ENCODE data around the gene AMPD3. TPM values are rescaled to one million over a fixed set of nuclear protein-coding genes. Genes with fewer than 3 reads are reported as not detected.

AMPD3 gene
- total and polyA plus RNA-seq, 12 donors, result 0.59 to 8.7 (median 2.4) TPM

GRCh38 chr11:10540546-10540914, 85.5 kb downstream of the AMPD3 start:
- H3K9me3 ChIP-seq, result no peaks in the 10 kb centered on the region
- peaks cover 0 to 24% (median 11%) of the 10 kb centered on the region in 9 donors for H3K4me1 ChIP-seq
- peak overlapping the region; percentile 44 to 92 (median 90) for H3K27ac ChIP-seq
- no peaks in the 10 kb centered on the region for H3K36me3 ChIP-seq
- ATAC-seq (peak; percentile 13 to 72 (median 59)), DNase-seq (no peak)
- WGBS, 2 donors, result 0% methylated on average over 25 of the region's 25 CpGs
- no peak for TF ChIP-seq CTCF (IDR thresholded peaks at IDR 0.05)
- peak overlapping the region; percentile 70 to 95 (median 89) for H3K4me3 ChIP-seq
- H3K27me3 ChIP-seq, result no peaks in the 10 kb centered on the region
- intact Hi-C loops (cut with DNase I), result loop anchor here in 2 of 10 donors (10.0 kb wide), 1 partner anchor 194 kb away; no protein-coding TSS in a partner anchor

GRCh38 chr11:10540915-10541560, 86.0 kb downstream of the AMPD3 start, which contains the start of gene RNF141:
Gene RNF141, minus strand, starts transcription at chr11:10541187. Its CDS starts 7,029 bp downstream, at chr11:10534158.
- Histone ChIP-seq H3K9me3 (no peaks in the 10 kb centered on the region), H3K4me3 (peak within 1 kb of the TSS; percentile 70 to 95 (median 89)), H3K27ac (peak within 1 kb of the TSS; percentile 44 to 92 (median 90)), H3K27me3 (no peaks in the 10 kb centered on the region), H3K4me1 (peaks cover 0 to 22% (median 11%) of the 10 kb centered on the region in 9 donors), H3K36me3 (no peaks in the 10 kb centered on the region)
- peak; percentile 55 to 94 (median 82) for TF ChIP-seq CTCF (IDR thresholded peaks at IDR 0.05)
- peak; percentile 100 for ATAC-seq
- 0% methylated on average over 54 of the region's 54 CpGs for WGBS, 2 donors
- intact Hi-C loops (cut with DNase I), result loop anchor here in 2 of 10 donors (10.0 kb wide), 1 partner anchor 194 kb away; no protein-coding TSS in a partner anchor
- DNase-seq, result peak; percentile 95 to 97

- Histone ChIP-seq H3K9me3 (no peaks in the 10 kb centered on the region), H3K27ac (peak overlapping the region in 6 of 10 donors; percentile 83 to 92 (median 90)), H3K4me3 (peak overlapping the region in 9 of 10 donors; percentile 70 to 95 (median 89)), H3K27me3 (no peaks in the 10 kb centered on the region), H3K4me1 (peaks cover 0 to 21% (median 11%) of the 10 kb centered on the region in 9 donors), H3K36me3 (no peaks in the 10 kb centered on the region)
- WGBS, 2 donors, result 54 to 58% methylated on average over 5 of the region's 5 CpGs
- DNase-seq (no peak), ATAC-seq (no peak)
- no peak for TF ChIP-seq CTCF (IDR thresholded peaks at IDR 0.05)
- intact Hi-C loops (cut with DNase I), result loop anchor here in 2 of 10 donors (10.0 kb wide), 1 partner anchor 193 kb away; no protein-coding TSS in a partner anchor
Measured at GRCh38 chr11:10541561-10541930, 86.5 kb downstream of the AMPD3 start.

GRCh38 chr11:10542776-10543175, 87.7 kb downstream of the AMPD3 start:
- WGBS, 2 donors, result 94 to 96% methylated on average over 3 of the region's 3 CpGs
- no peak overlapping the region for H3K27ac ChIP-seq
- H3K36me3 ChIP-seq, result no peaks in the 10 kb centered on the region
- H3K4me3 ChIP-seq, result no peak overlapping the region
- no peaks in the 10 kb centered on the region for H3K9me3 ChIP-seq
- ATAC-seq (no peak), DNase-seq (no peak)
- no peaks in the 10 kb centered on the region for H3K27me3 ChIP-seq
- intact Hi-C loops (cut with DNase I), result loop anchor here in 2 of 10 donors (10.0 kb wide), 1 partner anchor 192 kb away; no protein-coding TSS in a partner anchor
- TF ChIP-seq CTCF (IDR thresholded peaks at IDR 0.05), result no peak
- H3K4me1 ChIP-seq, result peaks cover 0 to 17% (median 11%) of the 10 kb centered on the region in 9 donors
